ENCODE measurements around the gene F2RL1.

GRCh38 chr5:76805821-76806505 is 12.9 kb upstream of the F2RL1 start:
- TF ChIP-seq CTCF (IDR thresholded peaks at IDR 0.05) (no peak), POLR2A (IDR thresholded peaks at IDR 0.05) (no peak)

Data from thyroid gland (tissue), 4 donors.